GM19324 (cell line): Measurements from ENCODE around the gene TSPAN4.

Source experiments
- ATAC-seq: cut with Tn5 transposase; IDR thresholded peaks from one replicate; pipeline ENCODE4 v1.9.1; 2021; ENCODE audit warnings: mild to moderate bottlenecking, moderate library complexity; ENCODE audit not compliant: unreplicated experiment, low FRiP score

TSPAN4 gene

DNA sequence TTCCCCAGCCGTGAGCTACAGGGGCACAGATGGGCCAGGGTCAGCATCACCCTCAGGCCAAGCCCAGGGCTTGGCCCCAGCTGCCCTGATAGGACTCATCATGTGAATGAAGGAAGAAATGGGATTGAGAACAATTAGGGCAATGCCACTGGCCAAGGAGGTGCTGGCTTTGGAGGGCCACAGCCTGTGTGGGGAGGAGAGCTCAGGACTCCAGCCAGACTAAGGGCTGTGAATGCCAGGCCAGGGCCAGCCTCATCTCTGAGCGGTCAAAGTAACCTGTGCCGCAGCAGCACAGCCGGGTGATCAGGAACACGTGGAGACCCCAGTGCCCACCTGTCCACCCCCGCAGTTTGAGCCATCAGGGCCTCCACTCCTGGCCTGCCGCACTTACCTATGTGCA is 57.9 kb downstream of the TSPAN4 start:
- no peak for ATAC-seq

DNA sequence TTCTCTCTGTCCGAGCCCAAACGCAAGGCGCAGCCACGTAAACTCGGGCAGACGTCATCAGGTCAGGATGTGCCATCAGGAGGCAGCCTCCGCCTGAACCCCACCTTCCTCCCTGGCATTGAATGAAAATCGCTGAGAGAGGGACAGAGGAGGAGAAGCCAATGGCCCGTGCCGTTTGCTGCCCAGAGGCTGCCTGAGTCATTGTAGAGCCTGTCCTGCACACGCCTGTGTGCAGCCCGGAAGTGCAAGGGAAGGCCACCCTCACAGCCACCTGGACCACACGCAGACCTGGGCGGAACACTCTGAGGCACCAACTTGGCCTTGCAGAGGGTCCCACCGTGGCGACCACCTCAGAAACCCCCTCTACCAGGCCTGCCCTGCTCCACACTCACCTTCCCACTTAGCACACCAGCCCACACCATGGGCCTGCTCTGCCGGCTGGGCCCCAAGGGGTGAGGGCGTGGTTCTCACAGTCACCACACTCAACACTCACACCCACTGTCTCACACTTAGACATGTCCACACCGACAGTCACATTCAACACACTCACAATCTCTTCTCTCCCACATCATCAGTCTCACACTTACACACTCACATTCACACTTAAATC is 58.9 kb downstream of the TSPAN4 start:
- no peak for ATAC-seq

DNA sequence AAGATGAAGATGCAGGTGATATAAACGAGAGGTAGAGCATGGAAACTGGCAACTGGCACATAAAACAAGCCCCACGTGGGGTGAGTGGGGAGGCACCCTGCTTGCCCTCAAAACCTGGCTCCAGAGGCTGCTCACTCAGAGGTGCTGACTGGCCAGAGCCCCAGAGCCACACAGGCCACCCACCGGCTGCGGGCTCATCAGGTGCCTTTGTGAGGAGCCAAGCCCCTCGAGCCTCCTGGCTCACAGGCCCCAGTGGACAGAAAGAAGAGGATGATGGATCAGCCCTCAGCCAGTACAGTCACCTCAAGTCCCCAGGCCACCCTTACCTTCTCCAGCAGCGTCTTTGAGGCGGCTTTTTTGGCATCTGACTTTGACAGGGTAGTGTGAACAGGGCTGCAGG is 61.7 kb downstream of the TSPAN4 start:
- no peak for ATAC-seq

DNA sequence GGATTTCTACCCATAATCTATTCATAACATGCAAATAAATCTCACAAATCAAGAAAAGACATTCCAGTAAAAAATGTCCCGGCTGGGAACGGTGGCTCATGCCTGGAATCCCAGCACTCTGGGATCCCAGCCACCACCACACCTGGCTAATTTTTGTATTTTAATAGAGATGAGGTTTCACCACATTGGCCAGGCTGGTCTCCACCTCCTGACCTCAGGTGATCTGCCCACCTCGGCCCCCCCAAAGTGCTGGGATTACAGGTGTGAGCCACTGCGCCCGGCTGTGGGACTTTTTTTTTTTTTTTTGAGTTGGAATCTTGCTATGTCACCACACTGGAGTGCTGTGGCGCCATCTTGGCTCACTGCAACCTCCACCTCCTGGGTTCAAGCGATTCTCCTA is 63.3 kb downstream of the TSPAN4 start:
- no peak for ATAC-seq

DNA sequence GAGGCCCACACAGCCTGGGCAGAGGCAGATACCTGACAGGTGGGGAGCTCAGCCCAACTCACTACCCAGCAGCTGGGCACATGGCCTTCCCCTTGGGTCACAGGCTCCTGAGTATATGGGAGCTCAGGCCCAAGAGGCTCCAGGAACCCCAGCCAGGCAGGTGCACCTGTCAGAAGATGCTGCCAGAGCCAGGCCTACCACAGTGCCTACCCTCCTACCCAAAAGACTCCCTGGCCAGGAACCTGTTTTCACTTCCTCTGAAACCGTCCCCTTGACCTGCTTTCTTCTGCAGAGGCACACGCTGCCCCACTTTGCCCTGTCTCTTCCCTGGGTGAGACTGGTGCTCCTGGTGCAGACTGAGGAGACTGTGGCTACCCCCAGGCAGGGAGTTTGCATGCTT is 65.0 kb downstream of the TSPAN4 start:
- ATAC-seq = no peak

DNA sequence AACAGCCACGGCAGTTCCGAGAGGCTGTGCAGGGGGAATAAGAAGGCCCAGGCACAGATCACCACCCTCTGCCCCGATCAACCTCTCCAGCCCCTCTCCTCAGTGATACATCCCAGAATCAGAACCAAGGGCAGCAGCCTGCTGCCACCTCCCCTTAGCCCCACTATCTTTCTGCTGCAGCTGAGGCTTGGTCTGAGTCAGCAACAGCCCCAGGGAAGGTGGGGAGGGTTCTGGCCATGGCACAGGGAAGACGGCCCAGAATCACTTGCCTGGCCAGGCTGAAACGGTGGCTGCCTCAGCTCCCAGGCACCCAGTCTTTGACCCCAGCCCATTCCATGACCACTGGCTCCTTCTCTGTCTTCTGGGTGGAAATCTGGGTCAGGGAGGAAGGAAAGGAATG is 65.6 kb downstream of the TSPAN4 start:
- ATAC-seq = no peak

DNA sequence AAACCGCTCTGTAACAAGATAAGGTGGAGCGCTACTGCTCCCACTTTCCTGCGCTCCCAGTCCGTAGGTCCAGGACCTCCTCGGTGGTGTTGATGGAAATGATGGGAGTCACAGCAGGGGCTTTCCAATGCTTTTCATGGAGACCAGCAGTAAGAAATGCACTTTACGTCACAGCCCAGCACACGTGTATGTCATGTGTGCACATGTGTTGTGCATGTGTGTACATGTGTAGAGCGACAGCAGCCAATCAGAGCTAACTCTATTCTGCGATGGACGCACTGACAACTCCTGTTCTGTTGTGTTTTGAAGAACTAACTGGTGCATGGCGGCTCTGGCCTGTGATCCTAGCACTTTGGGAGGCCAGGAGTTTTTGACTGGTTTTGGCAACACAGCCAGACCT is 66.8 kb downstream of the TSPAN4 start:
- no peak for ATAC-seq

DNA sequence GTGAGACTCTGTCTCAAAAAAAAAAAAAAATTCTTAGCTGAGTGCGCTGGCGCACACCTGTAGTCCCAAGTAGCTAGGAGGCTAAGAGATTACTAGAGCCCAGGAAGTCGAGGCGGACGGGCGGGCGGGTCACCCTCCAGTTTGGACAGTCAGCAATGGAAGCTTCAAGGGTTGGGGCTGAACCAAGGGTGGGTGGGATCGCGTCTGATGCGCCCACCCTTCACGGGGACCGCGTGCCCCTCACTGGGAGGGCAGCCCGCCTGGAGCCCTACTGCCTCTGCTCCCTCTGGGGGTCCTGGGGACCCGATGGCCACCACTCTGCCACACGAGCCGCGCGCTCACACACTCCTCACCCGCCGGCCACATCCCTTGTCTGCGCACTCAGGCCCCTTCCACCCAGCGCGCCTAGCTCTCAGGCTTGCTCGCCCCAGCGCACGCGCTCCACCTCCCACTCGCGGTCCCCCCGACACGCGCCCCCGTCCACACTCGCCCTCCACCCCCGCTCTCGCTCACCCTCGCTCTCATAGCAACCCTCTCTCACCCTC is 67.5 kb downstream of the TSPAN4 start:
- ATAC-seq = no peak

DNA sequence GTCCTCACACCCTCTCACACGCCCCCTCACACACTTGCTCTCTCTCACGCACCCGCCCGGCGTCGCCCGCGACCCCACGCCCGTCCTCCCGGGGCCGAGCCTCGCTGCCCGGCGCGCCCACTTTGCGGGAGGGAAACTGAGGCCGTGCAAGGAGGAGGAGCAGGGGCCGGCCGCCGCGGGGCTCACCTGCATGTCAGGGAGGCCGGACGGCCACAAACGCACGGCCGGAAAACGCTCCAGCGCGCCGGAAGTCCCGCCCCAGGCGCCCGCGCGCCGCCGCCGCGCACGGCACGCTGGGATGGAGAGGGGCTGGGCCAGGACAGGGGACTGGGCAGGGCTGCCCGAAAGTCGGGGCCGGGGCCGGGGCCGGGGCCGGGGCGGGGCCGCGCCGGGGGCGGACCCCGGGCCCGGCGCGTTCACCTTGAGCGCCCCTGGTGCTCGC is 68.0 kb downstream of the TSPAN4 start, which contains the start of gene CHID1:
Gene CHID1 (minus strand): TSS at position 222 of the 442 bp plus-strand sequence. CDS start 5,994 bp downstream, outside the sequence.
- peak; percentile 90 for ATAC-seq

DNA sequence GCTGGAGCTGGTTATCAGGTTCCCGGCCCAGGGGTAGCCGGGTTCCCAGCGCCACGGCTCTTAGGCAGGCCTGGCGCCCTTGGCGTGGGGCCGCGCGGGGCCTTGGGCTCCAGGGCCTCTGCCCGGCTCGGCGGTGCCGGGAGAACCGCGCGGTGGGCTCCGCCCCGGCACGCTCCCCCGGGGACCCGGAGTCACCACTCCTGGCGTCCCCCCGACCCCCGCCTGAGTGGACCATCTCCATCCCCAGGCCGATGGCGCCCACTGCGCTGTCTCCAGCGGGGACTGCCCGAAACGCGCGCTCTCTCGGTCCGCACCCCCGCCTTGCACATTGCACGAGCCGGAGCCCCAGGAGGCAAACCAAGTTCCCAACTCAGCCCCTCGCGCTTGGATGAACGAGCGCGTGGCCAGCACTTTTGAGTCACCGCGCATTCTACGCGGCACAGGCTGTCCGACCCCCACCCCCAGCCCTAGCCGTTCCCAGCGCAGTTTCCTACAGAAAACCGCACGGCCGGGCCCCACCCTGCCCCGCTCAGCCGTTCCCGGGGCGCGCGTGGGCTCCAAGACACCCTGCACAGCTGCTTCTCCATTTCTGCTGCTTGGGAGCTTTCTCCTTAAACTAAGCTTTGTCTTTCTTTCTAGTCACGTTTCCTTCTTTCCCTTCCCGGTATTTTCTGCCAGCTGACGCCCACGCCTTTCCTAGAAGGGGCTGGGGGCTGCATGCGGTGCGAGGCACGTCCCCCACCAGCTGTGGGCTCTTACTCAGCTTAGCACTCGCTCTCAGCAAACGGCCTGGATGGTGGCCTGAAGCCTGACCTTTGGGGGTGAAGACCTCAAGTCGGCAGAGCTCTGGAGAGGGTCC is 68.6 kb downstream of the TSPAN4 start:
- ATAC-seq = no peak

DNA sequence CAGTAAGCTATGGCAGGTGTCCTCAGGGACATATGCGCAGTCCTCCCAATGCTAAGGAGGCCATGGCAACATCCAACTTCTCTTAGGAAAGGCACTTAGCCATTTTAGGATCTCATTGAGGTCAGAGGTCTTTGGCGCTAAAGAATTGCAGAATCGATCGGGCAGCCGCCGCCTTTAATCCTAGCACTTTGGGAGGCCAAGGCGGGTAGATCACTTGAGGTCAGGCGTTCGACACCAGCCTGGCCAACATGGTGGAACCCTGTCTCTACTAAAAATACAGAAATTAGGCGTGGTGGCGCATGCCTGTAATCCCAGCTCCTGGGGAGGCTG is 69.2 kb downstream of the TSPAN4 start:
- no peak for ATAC-seq

DNA sequence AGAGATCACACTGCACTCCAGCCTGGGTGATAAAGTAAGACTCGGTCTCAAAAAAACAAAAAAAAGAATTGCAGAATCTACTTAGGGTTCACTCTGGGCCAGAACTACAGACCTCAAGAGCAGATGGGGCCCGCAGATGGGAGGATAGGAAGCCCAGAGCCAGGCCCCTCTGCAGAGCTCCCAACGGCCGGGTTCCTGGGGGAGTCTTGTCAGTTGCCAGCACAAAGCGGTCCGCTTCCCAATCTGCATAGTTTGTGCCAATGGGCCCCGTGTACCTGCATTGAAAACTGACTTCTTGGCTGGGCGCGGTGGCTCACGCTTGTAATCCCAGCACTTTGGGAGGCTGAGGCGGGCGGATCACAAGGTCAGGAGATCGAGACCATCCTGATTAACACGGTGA is 69.6 kb downstream of the TSPAN4 start:
- ATAC-seq = no peak

DNA sequence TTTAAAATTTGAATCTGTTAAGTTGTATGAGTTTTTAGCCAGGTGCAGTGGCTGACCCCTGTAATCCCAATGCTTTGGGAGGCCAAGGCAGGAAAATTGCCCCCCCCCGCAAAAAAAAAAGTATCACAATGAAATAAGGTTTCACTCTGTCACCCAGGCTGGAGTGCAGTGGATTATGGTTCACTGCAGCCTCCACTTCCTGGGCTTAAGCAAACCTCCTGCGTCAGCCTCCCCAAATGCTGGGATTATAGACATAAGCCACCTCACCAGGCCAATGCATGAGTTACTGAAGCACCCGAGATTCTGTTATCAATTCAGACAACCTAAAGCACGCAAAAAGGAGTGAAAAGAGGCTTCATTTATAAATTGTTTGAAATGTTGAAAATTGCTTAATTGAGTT is 70.4 kb downstream of the TSPAN4 start:
- no peak for ATAC-seq

DNA sequence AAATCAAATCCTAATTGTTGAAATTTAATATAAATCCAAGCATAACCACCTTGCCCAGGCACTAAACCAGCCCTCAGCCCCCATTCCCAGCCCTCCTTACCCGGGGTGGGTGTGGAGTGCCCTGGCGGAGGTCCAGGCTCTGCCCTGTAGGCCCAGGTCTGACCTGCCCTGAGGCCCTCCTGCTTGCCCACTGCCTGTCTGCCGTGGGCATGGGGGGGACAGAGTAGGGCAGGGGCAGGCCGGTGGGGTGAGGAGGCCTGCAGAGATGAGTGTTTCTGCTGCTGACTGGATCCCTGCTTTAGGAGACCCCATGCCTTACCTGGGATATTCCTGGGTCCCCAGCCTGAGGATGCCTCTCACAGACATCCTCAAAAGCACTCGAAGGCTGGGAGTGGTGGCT is 71.6 kb downstream of the TSPAN4 start:
- ATAC-seq = no peak

DNA sequence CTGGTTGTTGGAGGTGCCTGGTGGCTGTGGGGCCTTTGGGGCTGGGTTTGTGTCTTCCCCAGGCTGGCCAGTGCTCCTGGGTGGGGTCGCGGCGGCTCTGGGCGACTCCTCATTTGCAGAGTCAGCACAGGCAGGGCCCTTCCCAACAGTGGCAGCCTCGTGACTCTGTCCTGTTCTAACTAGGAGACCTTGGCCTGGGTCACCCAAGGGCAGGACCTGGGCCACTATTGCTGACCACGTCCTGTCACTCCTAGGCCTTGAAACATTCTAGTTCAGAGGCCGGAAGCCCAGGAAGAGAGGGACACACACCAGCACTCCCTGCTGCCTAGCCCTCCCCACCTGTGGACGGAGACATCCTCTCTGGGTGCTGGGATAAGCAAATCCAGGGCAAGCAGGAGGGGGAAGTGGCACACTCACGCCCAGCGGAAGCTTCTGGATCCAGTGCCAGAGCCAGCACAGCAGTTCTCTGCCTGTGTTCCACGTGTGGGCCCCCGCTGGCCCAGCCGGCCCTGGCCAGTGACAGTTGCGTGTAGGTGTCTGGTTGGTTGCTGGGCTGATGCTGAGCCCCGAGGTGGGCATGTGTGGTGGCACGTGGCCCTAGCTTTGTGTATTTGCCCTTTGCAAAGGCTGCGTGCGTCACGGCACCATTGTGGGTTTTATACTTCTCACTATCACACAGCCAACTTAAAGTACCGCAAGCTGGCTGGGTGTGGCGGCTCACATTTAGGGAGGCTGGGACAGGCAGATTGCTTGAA is 72.3 kb downstream of the TSPAN4 start:
- no peak for ATAC-seq
